ENCODE measurements around the gene RASSF10.

DNA sequence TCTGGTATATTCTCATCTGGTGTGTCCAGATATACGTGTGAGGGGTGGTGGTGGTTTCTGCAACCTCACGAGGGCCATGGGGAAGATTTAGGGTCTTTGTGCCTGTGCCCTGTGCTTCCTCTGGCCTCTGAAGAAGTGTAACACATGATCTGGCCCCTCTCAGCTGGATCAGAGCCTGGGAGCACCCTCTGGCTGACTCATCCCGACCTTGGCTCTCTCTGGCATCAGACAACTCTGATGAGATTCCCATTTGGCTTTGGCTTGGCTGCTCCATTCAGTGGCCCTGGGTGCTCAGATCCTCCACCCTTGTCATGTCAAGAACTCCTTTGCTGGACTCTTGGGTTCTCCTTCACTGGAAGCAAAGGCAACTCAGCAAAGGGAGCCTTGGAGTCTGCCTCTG is 45.2 kb downstream of the RASSF10 start:
- TF ChIP-seq, protein P1, sequence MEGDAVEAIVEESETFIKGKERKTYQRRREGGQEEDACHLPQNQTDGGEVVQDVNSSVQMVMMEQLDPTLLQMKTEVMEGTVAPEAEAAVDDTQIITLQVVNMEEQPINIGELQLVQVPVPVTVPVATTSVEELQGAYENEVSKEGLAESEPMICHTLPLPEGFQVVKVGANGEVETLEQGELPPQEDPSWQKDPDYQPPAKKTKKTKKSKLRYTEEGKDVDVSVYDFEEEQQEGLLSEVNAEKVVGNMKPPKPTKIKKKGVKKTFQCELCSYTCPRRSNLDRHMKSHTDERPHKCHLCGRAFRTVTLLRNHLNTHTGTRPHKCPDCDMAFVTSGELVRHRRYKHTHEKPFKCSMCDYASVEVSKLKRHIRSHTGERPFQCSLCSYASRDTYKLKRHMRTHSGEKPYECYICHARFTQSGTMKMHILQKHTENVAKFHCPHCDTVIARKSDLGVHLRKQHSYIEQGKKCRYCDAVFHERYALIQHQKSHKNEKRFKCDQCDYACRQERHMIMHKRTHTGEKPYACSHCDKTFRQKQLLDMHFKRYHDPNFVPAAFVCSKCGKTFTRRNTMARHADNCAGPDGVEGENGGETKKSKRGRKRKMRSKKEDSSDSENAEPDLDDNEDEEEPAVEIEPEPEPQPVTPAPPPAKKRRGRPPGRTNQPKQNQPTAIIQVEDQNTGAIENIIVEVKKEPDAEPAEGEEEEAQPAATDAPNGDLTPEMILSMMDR (IDR thresholded peaks at IDR 0.05): no peak
- TF ChIP-seq ATF6 (CRISPR knock-in tag; IDR thresholded peaks at IDR 0.05): no peak
- TF ChIP-seq, protein P2, sequence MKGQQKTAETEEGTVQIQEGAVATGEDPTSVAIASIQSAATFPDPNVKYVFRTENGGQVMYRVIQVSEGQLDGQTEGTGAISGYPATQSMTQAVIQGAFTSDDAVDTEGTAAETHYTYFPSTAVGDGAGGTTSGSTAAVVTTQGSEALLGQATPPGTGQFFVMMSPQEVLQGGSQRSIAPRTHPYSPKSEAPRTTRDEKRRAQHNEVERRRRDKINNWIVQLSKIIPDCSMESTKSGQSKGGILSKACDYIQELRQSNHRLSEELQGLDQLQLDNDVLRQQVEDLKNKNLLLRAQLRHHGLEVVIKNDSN (CRISPR knock-in tag; IDR thresholded peaks at IDR 0.05): no peak
- TF ChIP-seq TEAD4 (CRISPR knock-in tag; IDR thresholded peaks at IDR 0.05): no peak
- TF ChIP-seq NFYB (CRISPR knock-in tag; conservative IDR thresholded peaks at IDR 0.05; ENCODE audit: low read depth): no peak
- TF ChIP-seq ZNF232 (CRISPR knock-in tag; IDR thresholded peaks at IDR 0.05): no peak
